Tibial nerve (tissue), 4 donors: ENCODE measurements around the gene ST3GAL2. TPM values are rescaled to one million over a fixed set of nuclear protein-coding genes. Genes with fewer than 3 reads are reported as not detected.
"Not testable (repeated sequence)": the region's sequence is repeated elsewhere in the genome, so short reads cannot be mapped to it uniquely, and the experiment has no call there.

Experiments
- DNase-seq, 2 donors: peaks; one replicate each; pipeline ENCODE4 v3.0.0-alpha.2; 2019; ENCODE audit warnings: low spot score in 2 of 2
- H3K27ac ChIP-seq, 4 donors: fragments of 200-600 bp; sonication (generic) in 3 of 4; one replicate each; pipeline ENCODE4 v1.5.1; 2017 to 2019; ENCODE audit warnings: mild to moderate bottlenecking in 1 of 4
- H3K27me3 ChIP-seq, 2 donors: fragments of 200-600 bp; sonication (generic) in 1 of 2; one replicate each; pipeline versions ENCODE4 v1.5.1 to v1.6.0; 2017 to 2019
- H3K36me3 ChIP-seq, 3 donors: fragments of 200-600 bp; sonication (generic); one replicate each; pipeline ENCODE4 v1.5.1; 2018 to 2019
- H3K4me1 ChIP-seq, 4 donors: fragments of 200-600 bp; sonication (generic) in 3 of 4; one replicate each; pipeline ENCODE4 v1.5.1; 2017 to 2019
- H3K4me3 ChIP-seq, 4 donors: fragments of 200-600 bp; sonication (generic) in 3 of 4; one replicate each; pipeline ENCODE4 v1.5.1; 2017 to 2019; ENCODE audit warnings: mild to moderate bottlenecking in 1 of 4, moderate library complexity in 1 of 4
- H3K9me3 ChIP-seq, 4 donors: fragments of 200-600 bp; sonication (generic) in 3 of 4; one replicate each; pipeline ENCODE4 v1.5.1; 2017 to 2019
- CTCF ChIP-seq, 5 experiments: fragments of 200-600 bp in 3 of 5; fragments of 450-650 bp in 2 of 5; sonication (generic) in 3 of 5; IDR thresholded peaks; one replicate each; pipeline ENCODE4 v1.5.1; 2016 to 2019; ENCODE audit warnings: antibody characterized with exemption in 5 of 5, mild to moderate bottlenecking in 3 of 5, moderate library complexity in 2 of 5
- EP300 ChIP-seq, 2 donors: sonication (generic); formaldehyde crosslinking; IDR thresholded peaks; one replicate each; pipeline ENCODE4 v1.6.1; 2017; ENCODE audit warnings: antibody characterized with exemption in 2 of 2, mild to moderate bottlenecking in 1 of 2
- POLR2A ChIP-seq, 2 donors: fragments of 450-650 bp; IDR thresholded peaks; one replicate each; pipeline ENCODE4 v1.6.1; 2017; ENCODE audit warnings: antibody characterized with exemption in 2 of 2, mild to moderate bottlenecking in 2 of 2, moderate library complexity in 2 of 2
- WGBS, 2 donors: methylation state at CpG; one replicate each; pipeline ENCODE4 v1.1.5; 2018; 5-methylcytosine and 5-hydroxymethylcytosine counted together
- total RNA-seq, 4 donors: library from RNA; depleted of rRNA; stranded (reverse); fragments of >200 nt; gene quantifications; one replicate each; pipeline ENCODE4 v1.1.0, GENCODE V29; 2016

The ST3GAL2 gene
- total RNA-seq, 4 donors from 2014 or later = 18.6 to 32.4 (median 23.6) TPM

GRCh38 chr16:70410734-70411133, 28.2 kb downstream of the ST3GAL2 start:
- H3K36me3 ChIP-seq = peaks cover 0 to 17% (median 0%) of the 10 kb centered on the region in 3 donors
- H3K9me3 ChIP-seq = no peaks in the 10 kb centered on the region
- H3K4me3 ChIP-seq = no peak overlapping the region
- no peak for DNase-seq
- TF ChIP-seq CTCF (IDR thresholded peaks at IDR 0.05) = no peak
- TF ChIP-seq EP300 (IDR thresholded peaks at IDR 0.05) = no peak
- no peak for TF ChIP-seq POLR2A (IDR thresholded peaks at IDR 0.05)
- 54 to 73% methylated on average over 6 of the region's 6 CpGs for WGBS, 2 donors
- H3K4me1 ChIP-seq = peaks cover 0 to 16% (median 0%) of the 10 kb centered on the region in 4 donors
- H3K27ac ChIP-seq = no peak overlapping the region
- no peaks in the 10 kb centered on the region for H3K27me3 ChIP-seq

GRCh38 chr16:70407811-70408274, 31.1 kb downstream of the ST3GAL2 start:
- Histone ChIP-seq H3K9me3 (no peaks in the 10 kb centered on the region), H3K4me1 (peaks cover 0 to 19% (median 2%) of the 10 kb centered on the region in 4 donors), H3K36me3 (peaks cover 0 to 17% (median 0%) of the 10 kb centered on the region in 3 donors), H3K27me3 (no peaks in the 10 kb centered on the region), H3K27ac (no peak overlapping the region), H3K4me3 (no peak overlapping the region)
- 53 to 67% methylated on average over 10 of the region's 10 CpGs for WGBS, 2 donors
- TF ChIP-seq POLR2A (IDR thresholded peaks at IDR 0.05) = no peak
- no peak for TF ChIP-seq CTCF (IDR thresholded peaks at IDR 0.05)
- no peak for TF ChIP-seq EP300 (IDR thresholded peaks at IDR 0.05)
- no peak for DNase-seq

GRCh38 chr16:70406104-70406503, 32.8 kb downstream of the ST3GAL2 start:
- not testable (repeated sequence) for H3K9me3 ChIP-seq, H3K27me3 ChIP-seq, H3K27ac ChIP-seq, DNase-seq, H3K36me3 ChIP-seq, H3K4me3 ChIP-seq
- WGBS, 2 donors = 88 to 93% methylated on average over 5 of the region's 5 CpGs
- peaks cover 0 to 19% (median 2%) of the 10 kb centered on the region in 4 donors for H3K4me1 ChIP-seq

- TF ChIP-seq CTCF (IDR thresholded peaks at IDR 0.05) (no peak), EP300 (IDR thresholded peaks at IDR 0.05) (no peak), POLR2A (IDR thresholded peaks at IDR 0.05) (no peak)
- Histone ChIP-seq H3K36me3 (peaks cover 0 to 27% (median 0%) of the 10 kb centered on the region in 3 donors), H3K9me3 (no peaks in the 10 kb centered on the region), H3K27me3 (no peaks in the 10 kb centered on the region), H3K27ac (no peak overlapping the region), H3K4me1 (peaks cover 0 to 12% (median 2%) of the 10 kb centered on the region in 4 donors), H3K4me3 (no peak overlapping the region)
- DNase-seq = no peak
- WGBS, 2 donors = 91 to 92% methylated on average over 11 of the region's 11 CpGs
These were observed 35.8 kb downstream of the ST3GAL2 start for GRCh38 chr16:70402916-70403659.

GRCh38 chr16:70399951-70400350, 38.9 kb downstream of the ST3GAL2 start:
- Histone ChIP-seq H3K4me3 (no peak overlapping the region), H3K36me3 (peaks cover 0 to 47% (median 0%) of the 10 kb centered on the region in 3 donors), H3K27ac (no peak overlapping the region), H3K4me1 (peaks cover 0 to 5% (median 2%) of the 10 kb centered on the region in 4 donors), H3K9me3 (no peaks in the 10 kb centered on the region), H3K27me3 (no peaks in the 10 kb centered on the region)
- DNase-seq = no peak
- no peak for TF ChIP-seq CTCF (IDR thresholded peaks at IDR 0.05)
- no peak for TF ChIP-seq POLR2A (IDR thresholded peaks at IDR 0.05)
- TF ChIP-seq EP300 (IDR thresholded peaks at IDR 0.05) = no peak
- 85% methylated on average over 10 of the region's 10 CpGs for WGBS, 2 donors
